ENCODE data around the gene ELFN1. TPM values are rescaled to one million over a fixed set of nuclear protein-coding genes. Genes with fewer than 3 reads are reported as not detected.

The ELFN1 gene
- total RNA-seq, 2 donors from 2014 or later: 0.33 to 1.3 TPM

DNA sequence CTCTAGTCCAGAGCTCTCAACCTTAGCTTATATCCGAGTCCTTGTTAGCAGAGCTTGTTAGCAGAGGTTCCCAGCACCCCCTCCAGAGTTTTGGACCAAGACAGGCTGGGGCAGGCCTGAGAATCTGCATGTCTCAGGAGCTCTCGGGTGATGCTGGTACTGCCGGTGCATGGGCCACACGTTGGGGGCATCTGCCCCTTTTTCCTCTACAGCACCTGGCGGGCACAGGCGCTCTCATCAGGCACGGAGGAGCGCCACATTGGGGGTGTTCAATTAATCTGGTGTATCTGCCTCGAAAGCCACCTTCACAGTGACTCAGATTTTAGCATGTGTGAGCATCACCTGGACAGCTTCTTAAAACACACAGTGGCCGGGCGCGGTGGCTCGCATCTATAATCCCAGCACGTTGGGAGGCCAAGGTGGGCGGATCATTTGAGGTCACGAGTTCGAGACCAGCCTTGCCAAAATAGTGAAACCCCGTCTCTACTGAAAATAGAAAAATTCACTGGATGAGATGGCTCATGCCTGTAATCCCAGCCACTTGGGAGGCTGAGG lies 117.7 kb downstream of the ELFN1 start:
- intact Hi-C loops (cut with DNase I): no loop called here
- Histone ChIP-seq H3K4me1 (no peaks in the 10 kb centered on the region), H3K27ac (no peak overlapping the region), H3K36me3 (replicated peaks in 1 of 2; ENCODE audit: insufficient read depth in 1 of 2, low read depth in 2 of 2) (no peaks in the 10 kb centered on the region), H3K27me3 (no peaks in the 10 kb centered on the region), H3K4me3 (no peak overlapping the region), H3K9me3 (peaks cover 0 to 7% (median 0%) of the 10 kb centered on the region in 3 donors)
- DNase-seq (no peak), ATAC-seq (no peak)
- no peak for TF ChIP-seq POLR2A (IDR thresholded peaks at IDR 0.05)
- TF ChIP-seq, protein P1, sequence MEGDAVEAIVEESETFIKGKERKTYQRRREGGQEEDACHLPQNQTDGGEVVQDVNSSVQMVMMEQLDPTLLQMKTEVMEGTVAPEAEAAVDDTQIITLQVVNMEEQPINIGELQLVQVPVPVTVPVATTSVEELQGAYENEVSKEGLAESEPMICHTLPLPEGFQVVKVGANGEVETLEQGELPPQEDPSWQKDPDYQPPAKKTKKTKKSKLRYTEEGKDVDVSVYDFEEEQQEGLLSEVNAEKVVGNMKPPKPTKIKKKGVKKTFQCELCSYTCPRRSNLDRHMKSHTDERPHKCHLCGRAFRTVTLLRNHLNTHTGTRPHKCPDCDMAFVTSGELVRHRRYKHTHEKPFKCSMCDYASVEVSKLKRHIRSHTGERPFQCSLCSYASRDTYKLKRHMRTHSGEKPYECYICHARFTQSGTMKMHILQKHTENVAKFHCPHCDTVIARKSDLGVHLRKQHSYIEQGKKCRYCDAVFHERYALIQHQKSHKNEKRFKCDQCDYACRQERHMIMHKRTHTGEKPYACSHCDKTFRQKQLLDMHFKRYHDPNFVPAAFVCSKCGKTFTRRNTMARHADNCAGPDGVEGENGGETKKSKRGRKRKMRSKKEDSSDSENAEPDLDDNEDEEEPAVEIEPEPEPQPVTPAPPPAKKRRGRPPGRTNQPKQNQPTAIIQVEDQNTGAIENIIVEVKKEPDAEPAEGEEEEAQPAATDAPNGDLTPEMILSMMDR (IDR thresholded peaks at IDR 0.05): no peak
- 78 to 84% methylated on average over 8 to 18 of the region's 18 CpGs for WGBS, 2 donors

DNA sequence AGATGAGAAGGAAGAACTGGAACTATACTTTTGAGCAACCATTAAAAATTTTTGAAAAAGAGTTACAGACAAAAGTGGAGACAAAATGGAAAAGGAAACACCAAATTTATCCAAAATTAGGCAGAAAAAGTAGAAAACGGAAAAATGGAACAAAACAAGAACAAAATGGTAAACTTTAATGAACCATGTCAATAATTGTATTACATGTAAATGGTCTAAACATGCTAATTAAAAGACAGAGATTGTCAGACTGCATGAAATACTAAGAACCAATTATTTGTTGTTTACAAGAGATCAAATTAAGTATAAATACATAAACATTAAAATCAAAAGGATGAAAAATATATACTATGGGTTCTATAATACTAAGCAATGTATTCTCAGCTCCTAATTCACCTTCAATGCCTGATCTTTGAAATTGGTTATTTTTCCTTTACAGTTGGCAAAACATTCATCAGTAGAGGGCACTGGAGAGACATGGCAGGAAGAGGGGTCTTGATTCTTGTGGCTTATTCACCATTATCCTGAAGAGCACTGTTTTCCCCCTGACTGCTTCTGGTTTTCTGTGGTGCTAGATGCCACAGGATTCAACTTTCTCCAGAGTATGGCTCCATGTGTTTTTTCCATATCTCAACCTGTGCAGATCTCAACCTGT lies 124.9 kb downstream of the ELFN1 start:
- Histone ChIP-seq H3K4me3 (no peak overlapping the region), H3K27ac (no peak overlapping the region), H3K4me1 (no peaks in the 10 kb centered on the region), H3K27me3 (no peaks in the 10 kb centered on the region), H3K9me3 (peaks cover 0 to 18% (median 0%) of the 10 kb centered on the region in 3 donors), H3K36me3 (replicated peaks in 1 of 2; ENCODE audit: insufficient read depth in 1 of 2, low read depth in 2 of 2) (no peaks in the 10 kb centered on the region)
- no peak for ATAC-seq
- no peak for DNase-seq
- intact Hi-C loops (cut with DNase I): no loop called here
- no peak for TF ChIP-seq POLR2A (IDR thresholded peaks at IDR 0.05)
- TF ChIP-seq, protein P1 (IDR thresholded peaks at IDR 0.05): no peak
- WGBS, 2 donors: 0 to 12% methylated on average over 1 of the region's 1 CpG

Other genes with a start within 250 kb of the ELFN1 start
- gene MICALL2, start 210.8 kb upstream of the ELFN1 start, total RNA-seq: 10 to 100 TPM; 23.3 to 26.7 TPM
- gene INTS1, start 165.9 kb upstream of the ELFN1 start, total RNA-seq: 10 to 100 TPM; 66.3 to 72.9 TPM
- 10 to 100 TPM; 25.7 to 52.7 TPM for gene MAFK, start 139.6 kb upstream of the ELFN1 start, total RNA-seq
- gene TMEM184A, start 114.1 kb upstream of the ELFN1 start, total RNA-seq: 10 to 100 TPM; 21.0 to 65.3 TPM
- gene PSMG3, start 100.2 kb upstream of the ELFN1 start, total RNA-seq: 10 to 100 TPM; 34.0 to 39.6 TPM

Data from body of pancreas (tissue), 4 donors.